HepG2 (cell line): Measurements from ENCODE around the gene ANAPC1. TPM values are rescaled to one million over a fixed set of nuclear protein-coding genes. Genes with fewer than 3 reads are reported as not detected.

Experiments
- DNMT3B ChIP-seq: conservative IDR thresholded peaks from 2 replicates; pipeline ENCODE4 v1.6.1; 2016; ENCODE audit warnings: missing biosample characterization, control low read depth
- DR1 ChIP-seq: sonication (generic); formaldehyde crosslinking; IDR thresholded peaks from 2 replicates; pipeline ENCODE4 v1.8.0; 2021; ENCODE audit warnings: mild to moderate bottlenecking, missing genetic modification reagents, inconsistent platforms
- HINFP ChIP-seq: sonication (generic); formaldehyde crosslinking; IDR thresholded peaks from 2 replicates; pipeline ENCODE4 v1.4.0; 2020; ENCODE audit warnings: low read depth, mild to moderate bottlenecking, missing genetic modification reagents
- IRX3 ChIP-seq: sonication (generic); formaldehyde crosslinking; IDR thresholded peaks from 2 replicates; pipeline ENCODE4 v1.8.1; 2023; ENCODE audit warnings: mild to moderate bottlenecking, low read depth, missing genetic modification reagents, borderline replicate concordance
- MED8 ChIP-seq: sonication (generic); formaldehyde crosslinking; IDR thresholded peaks from 2 replicates; pipeline ENCODE4 v1.8.1; 2023; ENCODE audit warnings: mild to moderate bottlenecking, missing genetic modification reagents; ENCODE audit not compliant: insufficient replicate concordance
- NFE2L1 ChIP-seq: sonication (generic); formaldehyde crosslinking; IDR thresholded peaks from 2 replicates; pipeline ENCODE4 v1.4.0; 2020; ENCODE audit warnings: missing genetic modification reagents, mild to moderate bottlenecking, borderline replicate concordance
- PREB ChIP-seq: sonication (generic); formaldehyde crosslinking; IDR thresholded peaks from 2 replicates; pipeline ENCODE4 v1.4.0; 2020; ENCODE audit warnings: missing genetic modification reagents
- RFX3 ChIP-seq: IDR thresholded peaks from 2 replicates; pipeline ENCODE4 v1.6.1; 2016; ENCODE audit warnings: missing biosample characterization, missing genetic modification reagents
- RXRA ChIP-seq: sonication (generic); formaldehyde crosslinking; IDR thresholded peaks from 2 replicates; pipeline ENCODE4 v1.5.1; 2020; ENCODE audit warnings: missing genetic modification reagents
- SMARCC2 ChIP-seq: fragments of 450-650 bp; IDR thresholded peaks from 2 replicates; pipeline ENCODE4 v1.6.1; 2017; ENCODE audit warnings: antibody characterized with exemption, mild to moderate bottlenecking
- ZHX2 ChIP-seq, 2 experiments: sonication (generic) in 1 of 2; formaldehyde crosslinking in 1 of 2; IDR thresholded peaks; 2 replicates each; pipeline versions ENCODE4 v1.6.1 to v1.9.0; 2014 to 2022; ENCODE audit warnings: antibody characterized with exemption in 1 of 2, borderline replicate concordance in 1 of 2, inconsistent platforms in 1 of 2, low read depth in 1 of 2, missing genetic modification reagents in 1 of 2
- ZMYM2 ChIP-seq: sonication (generic); formaldehyde crosslinking; IDR thresholded peaks from 2 replicates; pipeline ENCODE4 v1.8.0; 2022; ENCODE audit warnings: mild to moderate bottlenecking, missing genetic modification reagents
- ZNF232 ChIP-seq: sonication (generic); formaldehyde crosslinking; IDR thresholded peaks from 2 replicates; pipeline ENCODE4 v1.4.0; 2020; ENCODE audit warnings: missing genetic modification reagents, borderline replicate concordance
- ZNF431 ChIP-seq: sonication (generic); formaldehyde crosslinking; IDR thresholded peaks from 2 replicates; pipeline ENCODE4 v1.9.0; 2022; ENCODE audit warnings: missing genetic modification reagents, low read depth, mild to moderate bottlenecking, borderline replicate concordance
- ZNF44 ChIP-seq: sonication (generic); formaldehyde crosslinking; IDR thresholded peaks from 2 replicates; pipeline ENCODE4 v1.5.1; 2020; ENCODE audit warnings: mild to moderate bottlenecking, missing genetic modification reagents
- ZNF530 ChIP-seq: sonication (generic); formaldehyde crosslinking; IDR thresholded peaks from 2 replicates; pipeline ENCODE4 v1.5.0; 2020; ENCODE audit warnings: low read depth, mild to moderate bottlenecking, missing genetic modification reagents
- ZNF607 ChIP-seq: sonication (generic); formaldehyde crosslinking; IDR thresholded peaks from 2 replicates; pipeline ENCODE4 v1.5.1; 2020; ENCODE audit warnings: missing genetic modification reagents, mild to moderate bottlenecking, borderline replicate concordance
- ZNF672 ChIP-seq: sonication (generic); formaldehyde crosslinking; IDR thresholded peaks from 2 replicates; pipeline ENCODE4 v1.8.1; 2022; ENCODE audit warnings: missing genetic modification reagents
- ZNF792 ChIP-seq: IDR thresholded peaks from 2 replicates; pipeline ENCODE4 v1.6.1; 2016
- ZSCAN29 ChIP-seq: sonication (generic); formaldehyde crosslinking; conservative IDR thresholded peaks from 2 replicates; pipeline ENCODE4 v1.4.0; 2020; ENCODE audit warnings: mild to moderate bottlenecking, missing genetic modification reagents
- polyA plus RNA-seq, 8 experiments: library from polyadenylated mRNA; depleted of rRNA in 3 of 8; stranded (reverse) in 7 of 8; unstranded in 1 of 8; fragments of >200 nt; fragmentation: Illumina TruSeq in 4 of 8; extraction: Trizol in 4 of 8; gene quantifications; 2 replicates each; pipeline versions ENCODE4 v1.2.1 to v1.2.3, GENCODE V29; 2011 to 2016; ENCODE audit warnings: low read depth in 4 of 8, missing spikeins in 1 of 8, mixed read lengths in 1 of 8; ENCODE audit not compliant: insufficient read depth in 1 of 8
- total RNA-seq, 5 experiments: library from RNA; depleted of rRNA; stranded (reverse); fragments of >200 nt; fragmentation: Illumina TruSeq; extraction: Trizol; gene quantifications; 2 replicates each; pipeline ENCODE4 v1.2.3, GENCODE V29; 2016; ENCODE audit warnings: low read depth in 1 of 5

The ANAPC1 gene
- total and polyA plus RNA-seq, 2 of the 13 experiments (the other 11 are each of a cell fraction or from before 2014, with no cell fraction given): 50.0 to 89.7 TPM

GRCh38 chr2:111897924-111898702, 14.1 kb upstream of the ANAPC1 start, which contains the start of gene MERTK (continued):
- TF ChIP-seq HINFP (CRISPR knock-in tag): 0 out of 2 replicates have a peak, but pooled peaks have one; percentile 27
- 0 out of 2 replicates have a peak, but pooled peaks have one; percentile 10 for TF ChIP-seq ZSCAN29
- TF ChIP-seq ZNF431 (CRISPR knock-in tag): peak; percentile 91
- no peak for TF ChIP-seq IRX3 (CRISPR knock-in tag)
- TF ChIP-seq DNMT3B (CRISPR knock-in tag): peak; percentile 86; the same call in 1 of the 2 replicates
- peak; percentile 91 for TF ChIP-seq RXRA (CRISPR knock-in tag)
- TF ChIP-seq ZNF232: peak; percentile 50; the same call in 1 of the 2 replicates
- TF ChIP-seq ZHX2 (IDR thresholded peaks at IDR 0.05; ENCODE audit: low read depth): no peak
- no peak for TF ChIP-seq ZHX2 (CRISPR knock-in tag; IDR thresholded peaks at IDR 0.05; ENCODE audit: borderline replicate concordance)
- TF ChIP-seq ZMYM2 (CRISPR knock-in tag): no peak
- no peak for TF ChIP-seq ZNF672 (CRISPR knock-in tag)
- TF ChIP-seq ZNF792 (CRISPR knock-in tag): no peak; the same call in 1 of the 2 replicates
- TF ChIP-seq RFX3 (CRISPR knock-in tag): no peak
- no peak; the same call in 1 of the 2 replicates for TF ChIP-seq ZNF607
- no peak for TF ChIP-seq MED8
- no peak for TF ChIP-seq PREB (CRISPR knock-in tag)
- TF ChIP-seq SMARCC2: no peak
- no peak for TF ChIP-seq ZNF530
- peak; percentile 94 for TF ChIP-seq ZNF44 (CRISPR knock-in tag)
- TF ChIP-seq NFE2L1 (CRISPR knock-in tag): no peak
- no peak for TF ChIP-seq DR1 (CRISPR knock-in tag)
